PC-9 (cell line): ENCODE data around the gene PCDH8. TPM values are rescaled to one million over a fixed set of nuclear protein-coding genes. Genes with fewer than 3 reads are reported as not detected.

Experiments
- BruUV-seq: library from RNA; stranded (reverse); fragments of 400-500 nt; replicated peaks from 2 replicates; lab custom pipeline; 2021; lab: Mats Ljungman, UMichigan
- CTCF ChIA-PET: fragments of 300-600 bp; sonication (Branson Sonifier 250); formaldehyde crosslinking; loops from one replicate; lab custom pipeline; 2022; ENCODE audit warnings: antibody characterized with exemption; lab: Charles Lee
- POLR2A ChIA-PET: fragments of 300-600 bp; sonication (Branson Sonifier 250); formaldehyde crosslinking; loops from one replicate; lab custom pipeline; 2022; ENCODE audit warnings: antibody characterized with exemption; ENCODE audit not compliant: unreplicated experiment; lab: Charles Lee
- DNase-seq, 2 experiments: peaks; one replicate each; pipeline versions ENCODE4 v3.0.0 to v3.0.0-alpha.2; 2015 to 2022; ENCODE audit warnings: mixed read lengths in 1 of 2
- H2AFZ ChIP-seq: fragments of 200-600 bp; sonication (generic); 2 replicates; pipeline ENCODE4 v1.8.1; 2017; ENCODE audit warnings: antibody characterized with exemption
- H3F3A ChIP-seq: fragments of 200-600 bp; sonication (generic); 2 replicates; pipeline ENCODE4 v1.8.1; 2017; ENCODE audit warnings: antibody characterized with exemption, mild to moderate bottlenecking, low read depth; ENCODE audit not compliant: insufficient read depth
- H3K27ac ChIP-seq: fragments of 200-600 bp; sonication (generic); 2 replicates; pipeline ENCODE4 v1.6.1; 2016; ENCODE audit warnings: mixed run types
- H3K27me3 ChIP-seq: fragments of 200-600 bp; sonication (generic); 2 replicates; pipeline ENCODE4 v1.6.1; 2016; ENCODE audit warnings: low read depth, mixed run types; ENCODE audit not compliant: insufficient read depth
- H3K36me3 ChIP-seq: fragments of 200-600 bp; sonication (generic); 2 replicates; pipeline ENCODE4 v1.6.1; 2016; ENCODE audit warnings: low read depth, mixed run types
- H3K4me1 ChIP-seq: fragments of 200-600 bp; sonication (generic); replicated peaks from 2 replicates; pipeline ENCODE4 v1.6.1; 2016; ENCODE audit warnings: mixed run types; ENCODE audit not compliant: insufficient read depth
- H3K4me2 ChIP-seq: fragments of 200-600 bp; sonication (generic); 2 replicates; pipeline ENCODE4 v1.6.1; 2017; ENCODE audit warnings: mixed run types
- H3K4me3 ChIP-seq: fragments of 200-600 bp; sonication (generic); 2 replicates; pipeline ENCODE4 v1.6.1; 2016; ENCODE audit warnings: mixed run types
- H3K79me2 ChIP-seq: fragments of 200-600 bp; sonication (generic); 2 replicates; pipeline ENCODE4 v1.6.1; 2017; ENCODE audit warnings: low read depth, mixed run types
- H3K9me2 ChIP-seq: fragments of 200-600 bp; sonication (generic); 2 replicates; pipeline ENCODE4 v1.8.1; 2017; ENCODE audit warnings: mild to moderate bottlenecking; ENCODE audit not compliant: insufficient read depth
- H3K9me3 ChIP-seq: fragments of 200-600 bp; sonication (generic); 2 replicates; pipeline ENCODE4 v1.8.1; 2016; ENCODE audit warnings: low read depth; ENCODE audit not compliant: insufficient read depth
- H4K20me1 ChIP-seq: fragments of 200-600 bp; sonication (generic); 2 replicates; pipeline ENCODE4 v1.8.1; 2017; ENCODE audit not compliant: insufficient read depth
- EZH2 ChIP-seq: fragments of 200-600 bp; sonication (generic); IDR thresholded peaks from 2 replicates; pipeline ENCODE4 v1.8.0; 2017; ENCODE audit warnings: antibody characterized with exemption, low read depth
- intact Hi-C: fragments of 100-400 bp; cut with micrococcal nuclease; formaldehyde crosslinking; loops from one replicate; pipeline ENCODE4 v1.10.0; 2022; ENCODE audit not compliant: unreplicated experiment
- total RNA-seq: library from RNA; stranded (reverse); gene quantifications from 2 replicates; pipeline ENCODE4 v1.2.3, GENCODE V29; 2021
- TF ChIP-seq, protein P1 (sequence below): fragments of 200-600 bp; sonication (generic); conservative IDR thresholded peaks from 2 replicates; pipeline ENCODE4 v1.6.1; 2017; ENCODE audit warnings: mixed run types, antibody characterized with exemption, mild to moderate bottlenecking, moderate library complexity

Gene PCDH8
- total RNA-seq, 1 experiment from 2014 or later = not detected

DNA sequence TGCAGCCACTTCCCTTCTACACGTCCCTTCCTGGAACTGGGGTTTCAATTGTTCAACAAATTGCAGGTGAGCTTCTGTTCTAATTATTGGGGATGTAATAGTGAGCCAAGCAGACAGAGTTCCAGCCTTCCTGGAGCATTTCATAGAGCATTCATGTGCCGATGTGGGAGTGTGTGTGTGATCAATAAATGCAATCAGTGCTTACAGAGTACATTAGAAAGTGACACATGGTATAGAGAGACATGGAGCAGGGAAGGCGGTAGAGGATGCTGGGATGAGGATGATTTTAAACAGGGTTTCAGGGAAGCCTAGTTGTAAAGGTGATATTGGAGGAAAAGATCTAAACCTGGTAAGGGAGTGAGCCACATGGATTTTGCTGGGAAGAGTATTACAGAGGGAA, 21.7 kb upstream of the PCDH8 start:
- DNase-seq = no peak
- CTCF ChIA-PET = interaction anchor here (0.6 kb wide), 1 partner anchor 403 kb away, joined by 4 read pairs; no protein-coding TSS in a partner anchor
- no peaks in the 10 kb centered on the region for H3K9me2 ChIP-seq
- POLR2A ChIA-PET = no interaction called here
- H3K4me2 ChIP-seq = no peak overlapping the region
- H3F3A ChIP-seq = no peaks in the 10 kb centered on the region
- no peaks in the 10 kb centered on the region for H3K9me3 ChIP-seq
- TF ChIP-seq EZH2 = no peak
- TF ChIP-seq, protein P1, sequence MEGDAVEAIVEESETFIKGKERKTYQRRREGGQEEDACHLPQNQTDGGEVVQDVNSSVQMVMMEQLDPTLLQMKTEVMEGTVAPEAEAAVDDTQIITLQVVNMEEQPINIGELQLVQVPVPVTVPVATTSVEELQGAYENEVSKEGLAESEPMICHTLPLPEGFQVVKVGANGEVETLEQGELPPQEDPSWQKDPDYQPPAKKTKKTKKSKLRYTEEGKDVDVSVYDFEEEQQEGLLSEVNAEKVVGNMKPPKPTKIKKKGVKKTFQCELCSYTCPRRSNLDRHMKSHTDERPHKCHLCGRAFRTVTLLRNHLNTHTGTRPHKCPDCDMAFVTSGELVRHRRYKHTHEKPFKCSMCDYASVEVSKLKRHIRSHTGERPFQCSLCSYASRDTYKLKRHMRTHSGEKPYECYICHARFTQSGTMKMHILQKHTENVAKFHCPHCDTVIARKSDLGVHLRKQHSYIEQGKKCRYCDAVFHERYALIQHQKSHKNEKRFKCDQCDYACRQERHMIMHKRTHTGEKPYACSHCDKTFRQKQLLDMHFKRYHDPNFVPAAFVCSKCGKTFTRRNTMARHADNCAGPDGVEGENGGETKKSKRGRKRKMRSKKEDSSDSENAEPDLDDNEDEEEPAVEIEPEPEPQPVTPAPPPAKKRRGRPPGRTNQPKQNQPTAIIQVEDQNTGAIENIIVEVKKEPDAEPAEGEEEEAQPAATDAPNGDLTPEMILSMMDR = no peak
- H3K27ac ChIP-seq = no peak overlapping the region
- no peak overlapping the region for H2AFZ ChIP-seq
- no peaks in the 10 kb centered on the region for H3K36me3 ChIP-seq
- no TSS peak for BruUV-seq
- no peaks in the 10 kb centered on the region for H3K4me1 ChIP-seq
- H3K4me3 ChIP-seq = no peak overlapping the region
- intact Hi-C loops = no loop called here
- no peaks in the 10 kb centered on the region for H3K79me2 ChIP-seq
- no peaks in the 10 kb centered on the region for H4K20me1 ChIP-seq
- H3K27me3 ChIP-seq = peaks cover 4% of the 10 kb centered on the region; the same call in 1 of the 2 replicates

DNA sequence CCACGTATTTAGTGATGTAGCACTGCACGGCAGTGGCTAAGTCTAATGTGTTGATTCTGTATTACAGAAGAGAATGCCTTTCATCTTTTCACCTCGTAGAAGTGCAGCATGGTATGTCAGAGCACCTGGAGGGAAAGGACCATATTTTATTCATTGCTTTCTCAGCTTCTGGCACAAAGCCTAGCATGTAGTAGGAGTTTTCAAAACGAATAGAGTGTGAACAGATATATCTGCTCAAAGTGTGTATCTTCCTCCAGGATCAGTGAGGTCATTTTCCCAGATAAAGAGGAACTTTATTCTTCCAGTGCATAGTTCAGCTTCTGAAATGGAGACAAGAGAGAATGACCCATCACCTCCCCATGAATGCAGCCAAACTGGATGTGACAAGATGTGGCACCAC, 21.2 kb upstream of the PCDH8 start:
- Histone ChIP-seq H3K9me3 (no peaks in the 10 kb centered on the region), H2AFZ (no peak overlapping the region), H3K36me3 (no peaks in the 10 kb centered on the region), H3K27ac (no peak overlapping the region), H3K4me1 (no peaks in the 10 kb centered on the region), H3F3A (no peaks in the 10 kb centered on the region), H3K27me3 (peaks cover 4% of the 10 kb centered on the region; the same call in 1 of the 2 replicates), H3K9me2 (no peaks in the 10 kb centered on the region), H3K4me2 (no peak overlapping the region), H3K79me2 (no peaks in the 10 kb centered on the region), H3K4me3 (no peak overlapping the region), H4K20me1 (no peaks in the 10 kb centered on the region)
- no TSS peak for BruUV-seq
- TF ChIP-seq EZH2 = no peak
- TF ChIP-seq, protein P1 = no peak
- ChIA-PET POLR2A (no interaction called here), CTCF (no interaction called here)
- no peak for DNase-seq
- intact Hi-C loops = no loop called here

DNA sequence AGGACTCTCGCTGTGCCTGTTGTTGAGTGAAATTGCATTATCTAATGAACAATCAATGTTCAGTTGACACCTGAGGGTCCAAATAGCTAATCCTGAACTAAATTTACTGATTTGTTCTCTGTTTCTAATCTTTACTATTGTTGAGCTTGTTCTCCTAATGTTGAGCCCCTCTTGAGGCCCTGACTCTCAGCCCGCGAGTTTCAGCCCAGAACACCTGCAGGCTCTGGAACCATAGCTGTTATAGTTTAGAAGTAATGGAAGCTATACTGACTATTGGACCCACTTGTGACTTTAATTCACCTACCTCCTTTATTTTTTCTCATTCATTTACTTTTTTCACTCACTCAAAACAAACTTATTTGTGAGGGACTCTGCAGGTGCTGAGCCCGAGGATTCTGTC, 20.6 kb upstream of the PCDH8 start:
- no peak overlapping the region for H2AFZ ChIP-seq
- H3K9me2 ChIP-seq = no peaks in the 10 kb centered on the region
- no peaks in the 10 kb centered on the region for H3K79me2 ChIP-seq
- intact Hi-C loops = no loop called here
- H3K4me2 ChIP-seq = no peak overlapping the region
- CTCF ChIA-PET = no interaction called here
- TF ChIP-seq EZH2 = no peak
- TF ChIP-seq, protein P1 = no peak
- no peaks in the 10 kb centered on the region for H3K36me3 ChIP-seq
- no peaks in the 10 kb centered on the region for H3K9me3 ChIP-seq
- H3K27ac ChIP-seq = no peak overlapping the region
- H4K20me1 ChIP-seq = no peaks in the 10 kb centered on the region
- no peak overlapping the region for H3K4me3 ChIP-seq
- no TSS peak for BruUV-seq
- peaks cover 4% of the 10 kb centered on the region; the same call in 1 of the 2 replicates for H3K27me3 ChIP-seq
- no peak for DNase-seq
- H3K4me1 ChIP-seq = no peaks in the 10 kb centered on the region
- H3F3A ChIP-seq = no peaks in the 10 kb centered on the region
- POLR2A ChIA-PET = no interaction called here
